GM19468 (cell line): ENCODE data around the gene MCRIP2.
"Not testable (repeated sequence)": the region's sequence is repeated elsewhere in the genome, so short reads cannot be mapped to it uniquely, and the experiment has no call there.

Experiments
- ATAC-seq: cut with Tn5 transposase; IDR thresholded peaks from one replicate; pipeline ENCODE4 v1.9.1; 2021; ENCODE audit warnings: mild to moderate bottlenecking, moderate library complexity, moderate number of reproducible peaks; ENCODE audit not compliant: unreplicated experiment; ENCODE audit errors: extremely low read depth

The MCRIP2 gene, protein sequence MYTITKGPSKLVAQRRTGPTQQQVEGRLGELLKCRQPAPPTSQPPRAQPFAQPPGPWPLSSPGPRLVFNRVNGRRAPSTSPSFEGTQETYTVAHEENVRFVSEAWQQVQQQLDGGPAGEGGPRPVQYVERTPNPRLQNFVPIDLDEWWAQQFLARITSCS

DNA sequence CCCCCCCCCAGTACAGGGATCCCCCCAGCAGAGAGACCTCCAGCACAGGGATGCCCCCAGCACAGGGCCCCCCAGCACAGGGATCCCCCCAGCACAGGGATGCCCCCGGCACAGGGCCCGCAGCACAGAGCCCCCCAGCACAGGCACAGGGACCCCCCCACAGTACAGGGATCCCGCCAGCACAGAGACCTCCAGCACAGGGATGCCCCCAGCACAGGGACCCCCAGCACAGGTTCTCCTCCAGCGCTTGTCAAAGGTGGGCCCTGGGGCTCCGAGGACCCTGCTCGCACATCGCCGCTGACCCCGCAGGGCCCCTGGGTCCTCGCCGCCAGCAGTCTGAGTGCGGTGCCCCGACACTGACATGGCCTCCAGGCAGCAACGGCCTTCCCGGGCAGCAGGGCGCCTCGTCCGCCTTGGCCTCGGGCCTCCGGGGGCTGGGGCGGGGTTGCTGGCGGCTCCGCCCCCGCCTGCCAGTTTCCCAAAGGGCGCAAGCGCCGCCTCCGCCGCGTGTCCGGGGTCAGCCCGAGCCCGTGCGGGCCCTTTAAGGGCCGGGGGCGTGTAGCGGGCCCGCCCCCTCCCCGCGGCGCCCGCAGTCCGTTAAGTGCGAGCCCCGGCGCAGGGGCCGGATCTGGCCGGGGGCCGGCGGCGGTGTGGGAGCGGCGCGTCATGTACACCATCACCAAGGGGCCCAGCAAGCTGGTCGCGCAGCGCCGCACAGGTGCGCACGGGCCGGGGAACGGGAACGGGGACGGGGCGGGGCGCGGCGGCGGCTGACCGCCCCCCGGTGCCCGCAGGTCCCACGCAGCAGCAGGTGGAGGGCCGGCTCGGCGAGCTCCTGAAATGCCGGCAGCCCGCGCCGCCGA lies at the start of gene MCRIP2:
TSS of gene MCRIP2 (plus strand) at position 503 of the 863 bp plus-strand sequence. CDS start at position 667, 164 bp downstream.
- ATAC-seq, result peak; percentile 24

- ATAC-seq, result no peak
These were observed 49.6 kb upstream of the MCRIP2 start for GRCh38 chr16:591892-592517.

DNA sequence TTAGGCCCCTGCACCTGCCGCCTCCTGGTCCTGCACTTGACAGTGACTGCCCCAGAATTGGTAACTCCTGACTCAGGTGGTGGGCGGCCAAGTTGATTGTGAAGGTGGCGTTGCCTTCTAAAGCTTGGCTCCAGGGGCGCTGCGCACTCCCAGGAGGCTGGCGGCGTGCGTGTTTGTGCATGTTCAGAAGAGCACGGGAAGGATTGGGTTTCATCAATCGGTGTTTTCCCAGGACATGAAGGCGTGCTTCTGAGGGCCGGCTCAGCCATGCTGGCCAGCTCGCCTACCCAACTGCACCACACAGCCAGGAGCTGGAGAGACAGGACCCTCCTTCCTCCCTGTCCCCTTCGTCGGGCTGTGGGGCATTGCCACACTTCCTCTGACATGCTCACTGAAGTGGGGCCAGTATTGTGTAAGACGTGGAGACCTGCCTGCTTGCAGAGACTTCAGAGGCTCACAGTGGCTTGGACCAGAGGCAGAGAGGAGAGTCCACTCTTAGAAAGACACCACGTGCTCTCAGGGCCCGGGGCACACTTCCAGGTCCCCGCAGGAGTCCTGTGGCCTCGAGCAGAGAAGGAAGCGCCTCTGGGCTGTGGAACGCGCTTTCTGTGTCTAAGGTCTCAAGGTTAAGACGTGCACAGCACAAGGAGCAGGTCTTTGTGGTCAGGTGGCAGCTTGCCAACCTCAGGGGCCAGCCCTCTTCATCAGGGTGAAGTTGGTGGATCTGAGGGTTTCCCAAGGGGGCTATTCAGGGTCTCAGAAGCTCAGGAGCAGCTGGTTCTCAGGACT lies 48.9 kb upstream of the MCRIP2 start:
- ATAC-seq, result no peak

DNA sequence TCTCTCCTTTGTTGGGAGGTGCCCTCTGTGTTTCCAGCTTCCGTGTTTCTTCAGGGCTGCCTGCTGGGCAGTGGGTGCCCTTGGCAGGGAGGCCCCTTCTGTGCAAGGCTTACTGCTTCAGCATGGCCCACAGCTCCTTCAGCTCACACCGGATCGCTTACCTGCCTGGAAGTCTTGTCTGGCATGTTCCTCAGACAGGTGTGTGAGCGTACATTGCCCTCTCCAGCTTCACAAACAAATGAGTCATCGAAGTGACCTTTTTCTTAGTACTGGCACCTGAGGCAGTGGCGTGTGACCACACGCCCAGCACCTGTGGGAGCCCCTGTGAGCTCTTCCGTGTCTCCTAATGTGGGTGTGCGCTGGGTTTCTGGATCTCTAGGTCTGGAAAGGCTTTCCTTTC lies 48.2 kb upstream of the MCRIP2 start:
- no peak for ATAC-seq

DNA sequence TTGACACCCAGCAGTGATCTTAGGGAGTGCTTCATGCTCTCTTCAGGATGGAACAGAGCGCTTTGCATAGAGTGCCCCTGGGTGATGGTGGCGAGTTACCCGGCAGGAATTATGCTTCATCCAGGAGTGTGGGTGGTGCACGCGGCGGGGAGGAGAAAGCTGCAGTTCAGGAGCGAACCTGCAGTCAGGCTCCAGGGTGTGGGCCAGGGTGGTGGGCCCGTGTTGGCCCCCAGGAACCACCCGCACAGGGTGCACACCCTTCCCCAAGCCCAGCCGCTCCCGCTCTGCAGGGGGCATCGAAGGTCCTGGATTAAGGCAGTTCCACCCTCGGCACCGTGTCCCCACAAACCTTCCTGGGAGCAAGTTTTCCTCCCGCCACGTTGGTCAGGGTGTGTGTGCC lies 47.8 kb upstream of the MCRIP2 start:
- ATAC-seq, result no peak

DNA sequence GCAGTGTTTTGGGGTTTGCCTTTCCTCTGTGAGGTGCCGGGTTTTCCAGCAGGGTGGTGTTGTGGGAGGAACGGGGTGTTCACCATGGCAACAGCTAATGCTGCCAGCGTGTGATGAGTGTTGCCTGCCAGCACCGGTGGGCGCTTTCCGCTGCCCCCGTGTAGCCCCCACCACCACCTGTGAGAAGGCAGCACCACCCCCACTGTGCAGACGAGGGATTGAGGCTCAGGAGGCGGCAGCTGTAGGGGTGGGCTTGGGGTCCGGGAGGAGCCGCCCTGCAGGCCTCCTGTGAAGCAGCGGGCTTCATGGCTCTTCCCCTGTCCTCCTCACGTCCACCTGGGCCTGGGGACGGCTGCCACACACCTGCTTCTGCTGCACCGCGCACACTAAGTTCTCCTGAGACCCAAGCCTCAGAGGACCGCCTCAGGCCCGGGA lies 46.5 kb upstream of the MCRIP2 start:
- no peak for ATAC-seq

GRCh38 chr16:595942-596735 lies 45.5 kb upstream of the MCRIP2 start:
- no peak for ATAC-seq

GRCh38 chr16:596736-597060 lies 44.9 kb upstream of the MCRIP2 start:
- ATAC-seq, result no peak

DNA sequence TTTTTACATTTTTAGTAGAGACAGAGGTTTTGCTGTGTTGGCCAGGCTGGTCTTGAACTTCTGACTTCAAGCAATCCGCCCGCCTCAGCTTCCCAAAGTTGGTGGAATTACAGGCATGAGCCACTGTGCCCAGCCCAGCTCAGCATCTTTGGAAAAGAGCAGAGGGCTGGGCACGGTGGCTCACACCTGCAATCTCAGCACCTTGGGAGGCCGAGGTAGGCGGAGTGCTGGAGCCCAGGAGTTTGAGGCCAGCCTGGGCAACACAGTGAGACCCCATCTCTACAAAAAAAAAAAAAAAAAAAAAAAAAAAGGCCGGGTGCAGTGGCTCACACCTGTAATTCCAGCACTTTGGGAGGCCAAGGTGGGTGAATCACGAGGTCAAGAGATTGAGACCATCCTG lies 44.0 kb upstream of the MCRIP2 start:
- ATAC-seq, result not testable (repeated sequence)

DNA sequence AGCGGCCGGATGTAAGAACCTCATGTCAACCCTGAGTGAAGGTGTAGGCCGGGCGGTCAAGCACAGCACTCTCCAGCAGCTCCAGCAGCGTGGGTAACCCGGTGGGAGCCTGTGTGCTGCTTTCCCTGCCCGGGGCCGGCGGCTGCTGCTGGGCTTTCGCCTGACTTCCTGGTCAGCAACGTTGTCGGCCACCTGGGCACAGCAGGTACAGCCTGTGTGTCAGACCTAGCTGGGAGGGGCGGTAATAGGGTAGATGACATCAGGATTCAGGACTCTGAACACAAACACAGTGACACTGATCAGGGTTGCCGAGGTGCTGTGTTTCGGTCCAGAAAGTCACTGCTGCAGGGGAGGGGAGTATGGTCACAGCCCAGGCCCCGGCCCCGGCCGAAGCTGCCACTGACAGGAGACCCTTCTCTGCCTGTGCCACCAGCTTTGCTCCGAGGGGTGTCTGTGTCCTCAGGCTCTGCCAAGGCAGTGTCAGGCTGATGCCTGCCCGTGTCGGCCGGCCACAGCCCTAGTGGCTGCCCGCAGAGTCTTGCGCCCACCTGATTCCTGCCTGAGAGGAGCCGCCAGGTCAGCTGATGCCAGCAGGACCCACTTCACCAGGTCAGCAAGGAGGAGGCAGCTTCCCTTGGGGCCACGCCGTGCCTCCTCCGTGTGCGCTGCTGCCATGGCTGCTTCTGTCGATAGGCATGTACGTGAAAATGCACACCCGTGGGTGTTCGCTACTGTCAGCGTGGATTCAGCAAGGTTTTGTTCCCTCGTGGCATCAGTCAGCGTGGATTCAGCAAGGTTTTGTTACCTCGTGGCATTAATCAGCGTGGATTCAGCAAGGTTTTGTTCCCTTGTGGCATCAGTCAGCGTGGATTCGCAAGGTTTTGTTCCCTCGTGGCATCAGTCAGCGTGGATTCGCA lies 42.5 kb upstream of the MCRIP2 start:
- no peak for ATAC-seq

- ATAC-seq, result no peak
These were observed 40.8 kb upstream of the MCRIP2 start for GRCh38 chr16:600781-601180.

- no peak for ATAC-seq
These were observed 37.7 kb upstream of the MCRIP2 start for GRCh38 chr16:603933-604332.

DNA sequence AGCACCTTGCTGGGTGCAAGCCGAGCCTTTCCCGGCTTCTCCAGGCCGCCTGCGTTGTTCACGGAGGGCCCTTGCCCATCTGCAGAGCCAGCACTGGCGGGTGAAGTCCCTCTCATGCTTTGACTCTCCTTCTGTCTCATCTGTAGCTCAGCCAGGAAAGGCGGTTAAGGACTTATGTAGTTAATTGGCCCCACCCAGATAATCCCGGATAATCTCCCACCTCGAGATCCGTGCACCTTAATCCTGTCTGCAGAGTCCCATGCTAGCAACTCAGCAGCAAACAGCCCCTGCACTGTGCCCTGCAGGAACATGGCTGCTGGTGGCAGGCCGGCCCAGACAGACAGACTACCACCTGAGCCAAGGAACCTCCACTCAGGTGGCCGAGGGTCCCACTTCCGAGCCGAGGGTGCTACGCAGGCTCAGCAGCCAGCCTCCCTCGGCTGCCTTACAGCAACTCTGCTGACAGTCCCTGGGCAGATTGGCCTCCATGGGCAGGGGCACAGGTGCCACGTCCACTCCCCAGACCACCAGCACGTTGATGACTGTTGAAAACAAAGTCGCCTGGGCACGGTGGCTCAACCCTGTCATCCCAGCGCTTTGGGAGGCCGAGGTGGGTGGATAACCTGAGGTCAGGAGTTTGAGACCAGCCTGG lies 34.8 kb upstream of the MCRIP2 start:
- no peak for ATAC-seq

DNA sequence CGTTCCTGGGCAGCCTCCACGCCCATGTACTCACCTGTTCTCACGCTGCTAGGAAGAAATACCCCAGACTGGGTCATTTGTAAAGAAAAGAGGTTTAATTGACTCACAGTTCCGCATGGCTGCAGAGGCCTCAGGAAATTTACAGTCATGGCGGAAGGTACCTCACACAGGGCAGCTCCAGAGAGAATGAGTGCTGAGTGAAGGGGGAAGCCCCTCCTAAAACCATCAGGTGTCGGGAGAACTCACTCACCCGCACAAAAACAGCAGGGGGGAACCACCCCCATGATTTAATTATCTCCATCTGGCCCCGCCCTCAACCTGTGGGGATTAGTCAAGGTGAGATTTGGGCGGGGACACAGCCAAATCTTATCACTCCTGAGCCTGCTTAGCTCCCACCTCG lies 33.6 kb upstream of the MCRIP2 start:
- no peak for ATAC-seq

- ATAC-seq, result no peak
These were observed 32.3 kb upstream of the MCRIP2 start for GRCh38 chr16:609316-609715.

- no peak for ATAC-seq
These were observed 31.6 kb upstream of the MCRIP2 start for GRCh38 chr16:609984-610383.

GRCh38 chr16:610513-611381 lies 30.9 kb upstream of the MCRIP2 start:
- ATAC-seq, result no peak
